A204.1 (cell line): Measurements from ENCODE around the gene C10orf105.

Source experiments
- FAIRE-seq: peaks from 2 replicates; lab custom pipeline; 2012; peaks lifted over from hg19 to GRCh38; lab: Jason Lieb, UNC

C10orf105 gene

DNA sequence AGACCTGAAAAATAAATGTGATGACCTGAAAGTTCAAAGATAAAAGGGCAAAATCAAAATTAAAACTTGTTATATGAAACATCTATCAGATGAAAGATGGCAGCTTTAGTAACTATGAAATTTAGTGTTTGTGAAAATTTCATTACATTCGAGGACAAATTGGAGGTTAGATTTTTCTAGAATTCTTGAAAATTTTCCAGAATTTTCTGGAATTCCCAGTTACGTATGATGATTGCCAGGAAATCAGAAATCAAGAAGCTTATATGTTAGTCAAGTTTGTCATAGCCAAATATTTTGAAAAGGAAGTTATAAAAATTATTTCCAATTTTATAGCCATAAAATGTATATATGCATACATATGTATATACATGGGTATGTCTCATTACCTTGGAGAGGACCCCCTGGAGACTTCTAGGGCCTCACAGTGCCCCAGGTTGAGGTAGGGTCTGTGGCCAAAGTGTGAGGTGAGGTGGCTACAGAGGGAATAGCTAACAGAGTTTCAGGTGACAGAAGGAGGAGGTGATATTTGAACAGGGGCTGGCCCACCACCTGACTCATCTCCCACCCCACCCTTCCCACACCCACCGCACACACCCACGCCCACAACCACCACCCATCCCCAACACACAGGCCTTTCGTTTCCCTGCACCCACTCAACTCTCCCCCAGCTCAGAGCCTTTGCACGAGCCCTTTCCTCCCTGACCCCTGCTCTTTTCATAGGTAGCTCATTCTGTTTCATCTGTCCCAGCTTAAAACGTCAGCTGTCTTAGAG lies 21.5 kb downstream of the C10orf105 start:
- FAIRE-seq: no peak

DNA sequence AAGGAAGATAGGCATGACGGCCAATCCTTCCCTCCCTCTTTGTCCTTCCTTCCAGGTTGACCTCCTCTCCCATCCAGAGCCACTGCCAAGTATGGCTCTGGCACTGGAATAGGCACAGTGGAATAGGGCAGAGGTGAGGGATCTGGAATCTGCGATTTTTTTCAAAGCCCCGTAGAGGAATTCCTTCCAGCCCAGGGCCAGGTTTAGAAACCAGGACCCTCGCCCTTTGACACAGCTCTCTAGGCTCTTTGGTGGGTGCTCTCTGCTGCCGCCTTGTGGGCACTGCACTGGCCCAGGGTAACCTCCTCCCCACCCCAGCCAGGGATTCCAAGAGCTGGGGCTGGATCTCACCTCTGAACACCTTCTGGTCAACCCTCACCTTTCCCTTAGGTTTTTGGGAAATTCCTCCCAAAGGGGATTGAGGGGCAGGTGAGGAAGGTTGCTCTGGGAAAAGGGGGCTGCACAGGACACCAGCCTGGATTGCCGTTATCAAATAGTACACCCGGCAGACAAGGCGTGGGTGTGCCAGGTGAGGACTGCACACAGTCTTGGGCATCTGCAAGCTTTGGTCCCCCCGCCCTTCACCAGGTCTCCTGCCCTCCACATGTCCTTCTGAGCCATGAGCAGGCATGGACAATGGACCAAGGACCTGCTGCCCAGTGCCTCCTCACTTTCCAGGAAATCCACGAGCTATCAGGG lies 22.8 kb downstream of the C10orf105 start:
- no peak for FAIRE-seq

DNA sequence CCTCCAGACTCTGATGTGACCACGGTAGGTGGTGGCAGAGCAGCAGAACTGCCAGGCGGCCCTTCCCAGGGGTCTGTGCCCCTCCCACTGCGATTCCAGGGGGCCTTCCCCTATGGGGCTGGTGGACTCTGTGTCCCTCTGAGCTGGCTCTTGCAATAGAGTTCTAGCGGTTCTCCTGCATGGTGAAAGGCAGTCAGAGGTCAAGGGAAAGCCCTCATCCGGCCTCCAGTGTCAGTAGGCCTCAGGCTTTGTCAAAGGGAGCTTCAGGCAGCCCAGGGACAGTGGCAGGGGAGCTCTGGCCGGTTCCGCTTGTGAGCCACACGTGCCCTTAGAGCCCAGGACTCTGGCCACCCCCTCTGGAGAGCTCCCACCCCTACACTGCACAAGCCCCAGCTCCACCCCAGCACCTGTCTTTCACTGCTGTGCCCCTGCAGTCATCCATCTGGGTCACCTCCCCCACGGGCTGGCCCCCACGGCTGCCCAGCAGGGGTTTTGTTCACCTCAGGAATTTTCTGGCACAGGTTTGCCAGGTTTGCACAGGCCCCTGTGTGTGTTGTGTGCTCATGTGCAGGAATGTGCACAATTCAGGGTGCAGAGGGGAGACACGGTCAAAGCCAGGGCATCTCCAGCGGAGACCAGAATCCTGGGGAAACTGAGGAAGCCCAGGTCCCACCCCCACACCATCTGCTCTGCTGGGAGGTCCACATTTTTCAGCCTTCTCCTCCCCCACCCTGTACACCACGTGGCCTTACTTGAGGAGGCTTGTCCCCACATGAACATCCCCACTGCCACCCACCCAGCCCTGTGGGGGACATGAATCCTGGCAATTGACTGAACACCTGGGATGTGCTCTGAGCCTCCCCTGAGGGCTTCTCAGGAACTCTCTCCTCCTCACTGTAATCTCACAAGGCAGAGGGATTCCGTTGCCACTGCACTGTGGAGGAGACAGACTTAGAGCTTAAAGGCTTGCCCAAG lies 23.8 kb downstream of the C10orf105 start:
- FAIRE-seq: no peak

DNA sequence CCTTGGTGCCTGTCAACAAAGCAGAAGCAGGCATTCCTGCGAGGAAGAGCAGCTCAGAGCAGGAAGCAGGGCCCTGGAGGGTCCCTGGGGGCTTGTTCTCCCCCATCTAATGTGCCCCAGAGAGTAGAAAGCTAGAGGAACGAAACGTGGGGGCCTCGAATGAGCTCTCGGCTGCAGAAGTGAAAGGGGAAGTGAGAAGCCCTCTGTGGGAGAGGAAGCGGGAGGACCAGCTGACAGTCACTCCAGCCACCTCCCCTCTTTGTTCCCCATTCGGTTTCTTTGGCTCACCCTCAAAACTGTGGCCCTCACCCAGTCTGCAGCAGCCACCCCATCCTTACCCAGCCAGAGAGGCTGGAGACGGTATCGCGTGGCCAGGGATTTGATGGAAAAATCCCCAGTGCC lies 25.0 kb downstream of the C10orf105 start:
- no peak for FAIRE-seq

DNA sequence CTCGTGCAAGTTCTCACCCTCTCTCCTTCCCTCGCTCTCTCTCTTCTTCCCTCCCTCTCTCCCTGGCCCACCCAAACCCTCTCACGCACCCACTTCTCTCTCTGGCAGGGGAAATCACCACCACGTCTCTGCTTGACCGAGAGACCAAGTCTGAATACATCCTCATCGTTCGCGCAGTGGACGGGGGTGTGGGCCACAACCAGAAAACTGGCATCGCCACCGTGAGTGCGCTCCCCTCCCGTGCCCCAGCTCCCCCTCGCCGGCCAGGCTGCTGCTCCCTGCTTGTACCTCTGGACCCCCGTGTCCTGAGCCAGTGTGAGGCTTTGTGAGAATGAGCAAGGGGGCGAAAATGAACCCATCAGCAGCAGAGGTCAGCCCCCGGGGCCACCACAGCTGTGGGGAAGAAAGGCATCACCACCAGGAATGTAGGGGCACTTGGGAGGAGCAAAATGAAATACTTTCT lies 25.5 kb downstream of the C10orf105 start:
- no peak for FAIRE-seq

DNA sequence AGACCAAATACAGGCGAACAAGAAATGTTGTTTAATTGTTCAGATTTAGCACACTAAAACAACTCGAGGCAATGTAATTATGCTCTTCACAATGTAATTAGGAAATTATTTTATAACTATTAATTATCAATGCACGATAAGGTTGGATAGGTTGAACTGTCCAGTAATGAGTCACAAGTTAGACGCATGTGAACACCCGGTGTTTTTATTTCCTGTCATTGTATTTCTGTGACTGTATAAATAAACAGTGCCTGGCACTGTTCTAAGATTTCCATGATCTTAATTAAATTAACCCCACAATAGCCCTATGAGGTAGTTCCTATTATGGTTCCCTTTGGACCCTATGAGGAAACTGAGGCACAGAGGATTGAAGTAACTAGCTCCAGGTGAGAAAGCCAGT lies 26.2 kb downstream of the C10orf105 start:
- FAIRE-seq: no peak

DNA sequence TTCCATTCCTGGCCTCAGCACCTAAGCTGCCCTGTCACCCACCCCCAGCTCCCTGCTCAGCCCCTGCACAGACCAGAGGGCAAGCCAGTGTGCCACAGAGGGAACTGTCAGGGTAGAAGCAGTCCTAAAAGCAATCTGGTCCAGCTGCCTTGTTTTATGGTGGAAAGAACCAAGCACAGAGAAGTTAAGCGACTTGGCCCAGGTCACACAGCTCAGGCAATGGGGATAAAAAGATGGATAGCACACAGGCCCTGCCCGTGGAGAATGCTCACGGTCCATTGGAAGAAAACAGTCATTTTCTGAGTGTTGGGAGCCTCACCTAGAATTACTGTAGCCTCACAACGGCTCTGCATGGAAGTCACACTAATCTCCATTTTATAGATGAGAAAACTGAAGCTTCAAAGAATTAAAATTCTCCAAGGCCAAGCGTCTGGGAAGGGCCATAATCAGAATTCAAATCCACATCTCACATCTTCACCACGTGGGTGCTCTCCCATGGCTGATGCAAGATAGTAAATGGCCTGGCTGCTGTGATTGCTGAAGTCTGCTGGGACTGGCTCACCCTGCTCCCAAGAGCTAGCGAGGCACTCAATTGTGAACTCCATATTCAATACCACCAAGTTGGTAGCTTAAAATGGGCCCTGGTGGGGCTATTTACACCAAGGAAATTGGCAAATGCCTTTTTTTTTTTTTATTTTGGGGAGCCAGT lies 26.8 kb downstream of the C10orf105 start:
- no peak for FAIRE-seq

DNA sequence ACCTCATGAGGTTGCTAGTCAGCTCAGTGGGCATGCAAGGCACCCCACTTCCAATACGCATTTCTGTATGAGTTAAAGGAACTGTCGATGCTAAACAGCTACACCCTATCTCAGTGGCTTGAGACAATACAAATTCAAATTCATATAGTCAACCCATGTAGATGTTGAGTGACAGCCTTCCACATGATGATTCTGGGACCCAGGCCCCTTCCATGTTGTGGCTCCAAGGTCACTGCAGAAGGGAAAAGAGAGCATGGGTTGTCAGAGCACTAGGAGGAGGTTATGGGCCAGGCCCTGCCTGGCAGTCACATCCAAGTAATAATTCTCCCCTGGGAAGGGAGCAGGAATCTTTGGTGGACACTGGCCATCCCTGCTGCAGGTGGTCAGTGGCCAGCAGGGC lies 28.2 kb downstream of the C10orf105 start:
- FAIRE-seq: no peak

DNA sequence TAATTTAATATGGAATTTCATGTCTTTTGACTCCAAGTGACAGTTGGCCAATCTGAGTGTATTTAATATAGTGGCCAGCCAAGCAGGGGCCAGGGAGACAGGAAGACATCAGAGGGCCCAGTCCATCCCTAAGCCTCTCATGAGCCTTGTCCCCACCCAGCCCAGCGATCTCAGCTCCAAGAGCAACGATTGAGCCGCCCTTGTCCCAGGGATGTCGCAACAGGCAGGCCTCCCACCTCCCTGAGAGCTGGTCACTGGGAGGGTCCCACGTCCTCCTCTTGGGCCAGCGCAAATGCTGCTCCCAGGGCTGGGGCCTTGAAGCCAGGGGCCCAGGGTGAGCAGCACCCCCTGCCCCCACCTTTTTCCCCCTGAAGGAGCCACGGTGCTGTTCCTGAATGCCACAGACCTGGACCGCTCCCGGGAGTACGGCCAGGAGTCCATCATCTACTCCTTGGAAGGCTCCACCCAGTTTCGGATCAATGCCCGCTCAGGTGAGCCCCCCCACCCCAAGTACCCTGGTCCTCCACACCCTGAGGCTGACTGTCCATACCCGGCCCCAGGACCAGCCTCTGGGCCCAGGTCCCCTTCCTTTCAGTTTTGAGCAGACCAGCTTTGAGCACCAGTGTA lies 29.4 kb downstream of the C10orf105 start:
- FAIRE-seq: no peak

DNA sequence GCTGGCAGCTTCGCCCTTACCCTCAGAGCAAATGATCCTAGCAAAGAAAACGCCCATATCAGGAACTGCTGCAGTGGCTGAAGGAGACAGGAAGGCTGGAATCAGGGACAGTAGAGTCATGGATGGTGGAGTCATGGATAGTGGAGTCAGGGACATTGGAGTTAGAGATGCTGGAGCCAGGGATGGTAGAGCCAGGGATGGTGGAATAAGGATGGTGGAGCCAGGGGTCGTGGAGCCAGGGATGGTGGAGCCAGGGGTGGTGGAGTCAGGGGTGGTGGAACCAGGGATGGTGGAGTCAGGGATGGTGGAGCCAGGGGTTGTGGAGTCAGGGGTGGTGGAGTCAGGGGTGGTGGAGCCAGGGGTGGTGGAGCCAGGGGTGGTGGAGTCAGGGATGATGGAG lies 31.3 kb downstream of the C10orf105 start:
- no peak for FAIRE-seq

DNA sequence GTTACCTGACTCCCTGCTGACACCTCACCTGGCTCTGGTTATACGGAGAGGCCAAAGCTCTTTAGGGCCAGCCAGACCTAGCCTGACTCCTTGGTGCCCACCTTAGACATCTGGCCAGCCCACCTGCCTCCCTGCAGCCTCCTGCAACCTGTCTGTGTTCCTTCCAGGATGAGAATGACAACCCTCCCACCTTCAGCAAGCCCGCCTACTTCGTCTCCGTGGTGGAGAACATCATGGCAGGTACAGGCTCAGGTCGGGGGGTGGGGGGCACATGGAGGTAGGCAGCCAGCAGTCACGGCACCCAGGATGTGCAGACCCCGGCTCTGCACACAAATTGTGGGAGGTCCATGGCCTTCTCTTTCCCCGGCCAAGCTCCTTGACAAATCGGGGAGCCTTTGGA lies 32.1 kb downstream of the C10orf105 start:
- no peak for FAIRE-seq

DNA sequence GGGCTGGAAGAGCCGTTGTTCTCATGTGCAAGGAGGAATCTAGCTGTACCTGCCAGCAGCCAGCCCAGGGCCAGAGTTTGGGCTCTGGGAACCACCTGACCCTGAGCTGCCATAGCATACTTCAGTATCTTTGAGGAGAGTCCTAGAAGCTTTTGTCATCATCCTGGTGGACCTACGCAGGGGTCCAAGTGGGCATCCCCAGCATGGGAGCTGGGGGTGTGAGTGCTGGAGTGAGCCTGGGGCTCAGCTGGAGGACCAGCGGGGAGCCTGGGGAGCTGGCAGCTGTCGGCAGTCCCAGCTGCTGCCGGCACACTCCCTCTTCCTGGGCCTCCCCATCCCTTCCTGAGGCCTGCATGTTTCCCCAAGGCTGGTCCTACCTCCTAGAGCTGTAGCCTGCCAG lies 32.5 kb downstream of the C10orf105 start:
- FAIRE-seq: no peak

DNA sequence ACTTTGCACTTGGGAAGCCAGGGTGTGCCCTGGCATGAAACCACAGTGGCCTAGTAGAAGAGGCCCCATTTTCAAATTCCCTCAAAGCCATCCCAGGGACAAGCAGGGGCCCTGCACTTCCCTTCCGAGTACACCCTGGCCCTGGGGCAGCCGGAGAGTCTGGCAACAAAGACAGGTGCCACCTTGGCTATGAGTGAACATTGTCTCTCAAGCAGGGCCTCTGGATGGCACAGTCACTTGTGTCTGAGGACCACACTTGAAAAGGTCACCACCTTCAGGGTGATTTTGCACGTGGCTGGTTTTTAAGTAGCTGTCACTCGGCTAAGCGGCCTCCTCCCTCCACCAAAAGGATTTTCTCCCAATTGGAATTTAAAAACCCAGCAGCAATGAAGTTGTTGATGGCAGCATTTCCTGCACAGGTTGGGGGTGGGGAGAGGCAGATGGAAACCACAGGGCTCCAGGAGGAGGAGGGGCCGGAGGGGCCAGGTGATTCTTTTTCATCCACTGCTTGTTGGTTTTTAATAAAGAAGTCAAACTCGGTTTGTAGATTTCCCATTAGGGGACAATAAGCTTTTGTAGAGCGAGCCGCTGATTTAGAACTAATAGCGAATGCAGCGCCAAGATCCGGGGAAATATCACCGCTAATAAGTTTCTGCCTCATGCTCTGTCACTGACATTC lies 33.9 kb downstream of the C10orf105 start:
- no peak for FAIRE-seq

DNA sequence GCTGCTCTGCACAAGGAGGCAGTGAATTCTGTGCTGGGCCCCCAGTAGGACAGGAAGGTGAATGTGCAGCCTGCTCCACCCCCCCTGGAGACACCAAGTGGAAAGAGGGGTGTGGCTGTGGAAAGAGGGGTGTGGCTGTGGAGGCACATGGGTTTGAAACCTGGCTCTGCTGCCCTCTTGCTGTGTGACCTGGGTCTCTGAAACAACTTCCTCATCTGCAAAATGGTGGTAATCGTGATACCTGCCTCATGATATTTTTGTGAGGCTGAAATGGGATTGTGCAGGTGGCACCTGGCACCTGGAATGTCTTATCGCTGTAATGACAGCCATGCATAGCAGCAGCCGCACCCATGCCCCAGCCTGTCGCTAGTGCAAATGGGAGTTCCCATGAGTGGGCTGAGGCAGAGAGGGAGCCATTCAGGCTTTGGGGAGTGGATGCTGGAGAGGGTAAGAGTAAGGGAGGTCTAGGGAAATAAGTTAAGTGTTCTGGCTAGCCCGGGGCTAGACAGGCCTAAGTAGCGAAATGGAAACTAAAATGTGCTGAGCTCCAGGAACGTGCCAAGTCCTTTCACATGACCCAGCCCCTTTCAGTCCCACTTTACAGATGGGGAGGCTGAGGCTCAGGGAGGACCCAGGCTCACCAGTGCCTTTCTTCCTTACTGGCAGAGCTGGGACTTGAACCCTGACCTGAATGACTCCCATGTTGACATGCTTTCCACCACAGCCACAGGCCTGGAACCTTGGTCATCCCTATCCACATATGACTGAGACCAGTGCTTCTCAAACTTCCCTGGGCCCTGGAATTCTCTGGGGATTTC lies 35.0 kb downstream of the C10orf105 start:
- no peak for FAIRE-seq

DNA sequence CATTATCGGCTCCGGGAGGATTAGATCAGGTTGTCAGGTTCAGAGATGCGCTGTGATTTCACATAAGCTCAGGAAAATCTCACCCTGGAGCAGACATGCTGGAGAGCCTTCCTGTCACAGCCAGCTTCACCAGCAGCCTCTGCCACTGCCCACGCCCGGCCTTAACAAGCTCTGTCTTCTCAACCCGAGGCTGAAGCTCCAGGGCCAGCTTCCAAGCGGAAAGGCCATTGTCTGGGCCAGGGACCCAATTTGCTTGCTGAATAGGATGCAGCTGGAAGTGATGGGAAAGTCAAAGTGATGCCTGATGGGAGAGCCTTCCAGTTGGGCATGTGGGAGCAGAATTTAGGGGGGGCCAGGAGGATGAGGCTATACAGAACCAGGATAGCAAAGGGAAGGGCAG lies 36.3 kb downstream of the C10orf105 start:
- FAIRE-seq: no peak

DNA sequence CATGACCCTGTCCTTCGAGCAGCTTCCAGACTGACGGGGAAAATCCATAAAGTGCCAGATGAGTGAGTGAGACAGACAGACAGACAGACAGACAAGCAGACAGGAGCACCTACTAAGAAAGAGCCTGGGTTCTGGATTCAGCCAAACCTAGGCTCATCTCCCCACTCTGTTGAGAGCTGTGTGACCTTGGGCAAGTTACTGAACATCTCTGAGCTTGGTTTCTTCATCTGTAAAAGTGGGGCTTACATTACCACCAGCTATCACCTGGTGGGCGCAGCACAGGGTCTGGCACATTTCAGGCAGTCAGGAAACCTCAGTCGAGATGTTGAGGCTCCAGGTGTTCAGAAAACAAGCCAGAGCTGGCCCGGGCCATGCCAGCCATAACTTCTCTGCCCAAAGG lies 37.6 kb downstream of the C10orf105 start:
- no peak for FAIRE-seq

DNA sequence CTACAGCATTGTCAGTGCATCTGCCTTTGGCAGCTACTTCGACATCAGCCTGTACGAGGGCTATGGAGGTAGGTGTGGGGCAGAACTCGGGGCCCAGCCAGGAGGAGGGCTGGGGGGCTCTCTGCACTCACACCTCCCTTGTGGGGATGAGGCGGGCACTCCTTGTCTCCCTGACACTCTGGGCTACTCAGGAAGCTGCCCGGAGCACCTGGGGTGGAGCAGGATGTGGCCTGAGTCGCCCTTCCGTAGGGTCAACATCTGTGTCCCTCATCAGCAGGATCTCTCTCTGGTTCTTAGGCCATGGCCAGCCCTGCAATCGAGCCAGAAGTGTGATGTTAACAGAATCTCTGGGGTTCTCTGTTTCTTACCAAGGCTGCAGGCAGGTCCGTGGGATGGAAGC lies 40.2 kb downstream of the C10orf105 start:
- no peak for FAIRE-seq

DNA sequence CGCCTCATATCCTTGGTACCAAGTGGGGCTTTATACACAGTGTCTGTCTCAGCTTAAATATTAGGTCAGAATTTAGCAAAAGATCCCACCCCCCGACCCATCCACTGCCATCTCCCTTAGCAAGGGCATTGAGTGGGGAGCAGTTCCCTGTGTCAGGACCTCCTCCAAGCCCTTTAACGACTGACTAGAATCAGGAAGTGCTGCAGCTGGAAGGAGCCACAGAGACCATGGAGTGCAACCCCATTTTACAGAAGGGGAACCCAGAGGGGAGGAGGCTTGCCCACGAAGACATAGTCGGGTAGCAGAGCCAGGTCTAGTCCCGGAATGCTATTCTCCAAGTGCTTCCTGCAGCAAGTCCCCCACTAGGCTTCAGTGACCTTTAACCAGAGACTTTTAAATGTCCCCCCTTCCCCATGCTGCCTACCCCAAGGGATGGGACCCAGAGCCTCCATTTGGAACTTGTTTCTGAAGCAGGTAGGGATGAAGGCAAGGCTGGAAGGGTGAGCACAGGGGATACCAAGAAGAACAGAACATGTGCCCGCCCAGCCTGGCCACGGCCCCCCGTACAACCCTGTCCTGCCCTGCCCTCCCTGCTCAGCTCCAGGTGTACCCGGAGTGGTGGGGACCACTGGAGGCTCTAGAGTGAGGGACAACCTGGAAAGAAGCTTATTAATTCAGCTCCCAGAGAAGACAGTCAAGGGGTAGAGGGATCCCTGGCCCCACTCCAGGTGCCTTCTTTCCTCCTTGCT lies 41.3 kb downstream of the C10orf105 start:
- no peak for FAIRE-seq

DNA sequence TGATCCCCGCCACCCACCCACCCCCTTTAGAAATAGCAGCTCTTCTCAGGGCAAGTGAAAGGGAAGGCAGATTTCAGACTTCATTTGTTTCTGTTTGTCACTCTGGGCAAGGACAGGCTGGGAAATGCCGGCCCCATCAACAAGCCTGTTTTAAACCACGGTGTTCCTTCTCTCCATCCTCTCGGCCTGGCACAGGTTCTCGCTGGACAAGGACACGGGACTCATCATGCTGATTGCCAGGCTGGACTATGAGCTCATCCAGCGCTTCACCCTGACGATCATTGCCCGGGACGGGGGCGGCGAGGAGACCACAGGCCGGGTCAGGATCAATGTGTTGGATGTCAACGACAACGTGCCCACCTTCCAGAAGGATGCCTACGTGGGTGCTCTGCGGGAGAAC lies 42.3 kb downstream of the C10orf105 start:
- no peak for FAIRE-seq
